Stimulated activated CD4-positive, alpha-beta T cell treated with anti-CD3 and anti-CD28 coated beads, TNF-alpha, amount 100 ng/mL, for 4 hours (primary cell): Measurements from ENCODE around the gene PSMG4.

Experiments
- DNase-seq, 3 experiments: peaks; one replicate each; pipeline ENCODE4 v3.0.0-alpha.2; 2020; ENCODE audit warnings: low read depth in 3 of 3

Gene PSMG4

DNA sequence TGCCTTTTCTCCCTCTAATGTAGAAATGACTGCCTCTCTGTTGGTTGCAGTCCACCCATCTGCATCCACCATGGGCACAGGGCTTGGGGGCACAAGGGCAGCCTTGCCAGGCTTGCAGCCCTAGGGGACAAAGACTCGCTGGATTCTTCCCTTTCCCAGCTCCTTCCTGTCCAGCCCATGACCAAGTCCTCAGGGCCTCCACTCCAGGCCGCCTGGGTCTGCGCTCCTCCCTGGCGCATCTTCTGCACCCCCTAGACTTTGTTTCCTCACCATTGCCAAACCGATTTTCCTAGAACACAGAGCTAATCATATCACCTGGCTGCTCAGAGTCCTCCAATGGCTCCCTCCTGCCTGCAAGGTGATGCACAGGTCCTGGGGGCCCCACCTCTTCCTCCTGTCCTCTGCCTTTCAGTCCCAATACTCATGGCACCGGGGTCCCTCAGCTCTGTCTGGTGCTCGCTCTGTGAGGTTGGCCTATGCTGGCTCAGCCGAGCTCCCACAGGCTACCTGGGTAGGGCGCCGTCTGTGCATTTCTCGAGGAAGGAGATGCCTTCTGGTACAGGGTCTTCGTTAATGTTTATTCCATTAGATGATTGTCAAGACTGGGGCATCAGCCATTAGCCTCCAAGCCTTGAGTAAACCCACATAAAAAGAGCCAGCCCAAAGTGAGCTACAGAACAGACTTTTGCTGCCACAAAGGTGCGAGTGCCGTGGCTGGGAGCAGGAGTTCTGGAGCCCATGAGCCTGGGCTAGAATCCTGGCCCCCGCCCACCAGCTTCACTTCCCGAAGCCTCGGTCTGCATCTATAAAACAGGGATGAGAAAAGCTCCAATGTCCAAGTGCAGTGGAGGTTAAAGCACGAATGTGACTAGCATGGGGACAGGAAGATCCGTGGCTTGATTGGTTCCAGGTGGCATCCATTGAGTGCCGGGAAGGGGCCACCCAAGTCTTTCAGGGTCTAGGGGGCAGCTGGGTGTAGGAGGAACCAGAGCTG is 17.7 kb downstream of the PSMG4 start:
- no peak for DNase-seq

DNA sequence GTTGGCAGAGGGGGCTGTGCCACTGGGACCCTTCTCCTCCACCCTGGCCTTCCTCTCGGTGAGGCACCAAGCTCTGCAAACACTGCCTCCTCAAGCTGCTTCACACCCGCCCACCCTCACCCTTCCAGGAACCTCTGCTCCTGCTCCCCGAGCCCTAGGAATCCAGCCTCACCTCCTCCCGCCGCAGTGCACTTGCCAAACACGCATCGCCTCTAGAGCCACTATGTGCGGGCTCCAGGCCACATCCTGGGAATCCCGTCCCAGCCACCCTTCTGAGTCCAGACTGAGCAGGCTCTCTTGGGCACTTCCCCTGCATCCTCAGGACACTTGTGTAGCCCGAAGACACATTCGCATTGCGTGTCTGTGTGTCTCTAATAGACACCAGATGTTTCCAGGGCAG is 18.5 kb downstream of the PSMG4 start:
- no peak for DNase-seq

DNA sequence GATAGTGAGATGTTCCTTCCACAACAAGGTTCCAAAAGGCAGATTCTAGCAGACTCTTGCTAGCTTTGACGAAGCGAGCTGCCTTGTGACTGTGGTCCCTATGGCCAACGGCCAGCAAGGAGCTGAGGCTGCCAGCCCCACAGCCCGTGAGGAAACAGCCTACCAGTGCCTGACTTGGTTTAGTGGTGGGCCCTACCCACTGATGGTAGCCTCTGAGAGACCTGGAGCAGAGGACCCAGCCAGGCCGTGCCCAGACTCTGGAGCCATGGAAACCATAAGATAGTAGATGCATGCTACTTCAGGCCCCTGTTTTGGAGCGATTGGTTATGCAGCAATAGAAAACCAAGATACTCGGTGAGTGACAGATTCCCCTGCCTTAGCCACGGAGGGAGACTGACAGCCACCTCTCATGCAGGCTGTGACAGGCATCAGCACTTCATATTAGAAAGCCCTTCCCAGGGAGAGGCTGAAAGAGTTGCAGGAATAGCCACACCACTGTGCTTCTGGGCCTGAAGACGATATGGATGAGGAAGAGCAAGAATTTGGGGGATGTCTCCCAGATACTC is 19.2 kb downstream of the PSMG4 start:
- no peak for DNase-seq

GRCh38 chr6:3278691-3279090 is 19.9 kb downstream of the PSMG4 start:
- DNase-seq = no peak

- DNase-seq = no peak
Measured at GRCh38 chr6:3280091-3280490, 21.3 kb downstream of the PSMG4 start.

DNA sequence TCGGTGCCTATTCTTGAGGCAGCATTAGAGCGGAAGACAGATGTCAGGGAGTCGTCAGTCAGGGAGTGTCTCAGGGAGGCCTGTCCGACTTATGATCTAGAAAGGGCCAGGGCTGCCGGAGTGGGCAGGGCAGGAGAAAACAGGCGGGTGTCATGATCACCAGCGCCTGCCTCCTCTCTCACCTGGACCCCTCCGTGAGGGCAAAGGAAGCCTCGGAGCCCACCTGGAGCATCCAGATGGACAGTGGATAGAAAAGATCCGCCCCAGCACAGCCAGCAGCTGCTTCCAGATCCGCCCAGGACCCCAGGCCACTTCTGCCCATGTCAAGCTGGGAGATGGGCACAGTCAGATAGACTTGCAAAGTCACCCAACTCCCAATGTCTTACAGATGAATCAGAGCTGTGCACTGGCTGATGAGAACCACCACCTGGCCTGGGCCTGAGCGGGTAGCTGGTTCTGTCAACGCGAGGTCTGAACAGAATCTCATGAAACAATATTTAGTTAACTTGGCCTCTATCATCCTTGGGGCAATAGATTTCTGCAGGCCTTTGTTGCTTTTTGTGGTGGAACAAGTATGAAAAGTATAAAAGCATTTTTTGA is 22.2 kb downstream of the PSMG4 start:
- no peak for DNase-seq

GRCh38 chr6:3281631-3282475 is 23.1 kb downstream of the PSMG4 start:
- DNase-seq = no peak

GRCh38 chr6:3282476-3283236 is 23.9 kb downstream of the PSMG4 start:
- DNase-seq = no peak

- no peak for DNase-seq
Measured at GRCh38 chr6:3283241-3283640, 24.5 kb downstream of the PSMG4 start.

DNA sequence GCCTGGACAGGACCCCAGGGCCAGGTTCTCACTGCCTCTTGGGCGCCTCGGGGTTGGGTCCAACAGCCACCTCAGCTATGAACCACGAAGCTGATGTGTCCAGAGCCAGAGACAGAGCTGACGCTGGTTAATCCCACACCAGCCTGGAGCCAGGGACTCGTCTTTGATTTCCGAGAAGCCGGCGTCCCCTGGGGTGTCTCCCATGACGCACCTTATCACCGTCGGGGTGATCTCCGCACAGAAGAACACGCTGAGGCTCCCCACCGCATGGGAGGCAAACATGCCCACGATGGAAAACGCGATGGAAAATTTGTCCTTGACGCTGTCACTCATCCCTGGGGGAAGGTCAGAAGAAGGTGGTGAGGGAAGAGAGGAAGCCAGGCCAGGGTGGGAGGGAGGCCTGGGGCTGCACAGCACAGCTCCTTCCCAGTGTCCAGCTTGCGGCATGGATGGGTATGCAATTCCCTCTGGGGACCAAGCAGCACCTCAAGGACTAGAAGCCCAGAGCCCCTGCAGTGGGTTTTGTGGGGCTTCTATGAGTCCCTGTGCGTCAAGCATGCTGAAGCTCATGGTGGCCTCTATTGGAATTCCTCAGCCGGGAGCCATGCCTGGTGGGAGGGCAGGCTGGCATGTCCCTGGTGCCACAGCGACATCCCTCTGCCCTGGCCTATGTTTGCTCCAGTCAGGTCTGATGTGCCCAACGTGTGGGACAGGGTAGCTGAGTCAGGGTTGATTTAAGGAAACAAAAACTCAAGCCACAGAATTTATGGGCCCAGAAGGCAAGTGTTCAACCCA is 25.1 kb downstream of the PSMG4 start:
- DNase-seq = no peak

DNA sequence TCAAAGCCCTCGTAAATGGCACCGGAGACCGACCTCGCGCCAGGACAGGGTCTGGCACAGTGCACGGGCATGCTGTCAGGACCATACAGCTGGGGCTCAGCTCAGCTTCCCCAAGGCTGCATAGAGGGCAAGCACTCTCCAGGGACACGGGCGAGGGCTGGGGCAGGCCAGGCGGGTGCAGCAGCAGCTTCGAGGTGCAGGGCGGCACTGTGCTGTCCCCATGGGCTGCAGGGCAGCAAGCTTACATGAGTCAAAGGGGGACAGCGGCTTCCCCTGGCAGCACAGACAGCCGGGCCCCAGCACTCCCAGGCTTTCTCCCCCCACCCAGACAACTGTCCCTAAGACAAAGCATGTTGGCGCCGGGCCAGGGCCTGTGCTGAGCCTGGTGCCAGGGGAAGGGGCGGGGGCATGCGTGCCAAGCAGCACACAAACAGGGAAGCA is 25.7 kb downstream of the PSMG4 start:
- no peak for DNase-seq

DNA sequence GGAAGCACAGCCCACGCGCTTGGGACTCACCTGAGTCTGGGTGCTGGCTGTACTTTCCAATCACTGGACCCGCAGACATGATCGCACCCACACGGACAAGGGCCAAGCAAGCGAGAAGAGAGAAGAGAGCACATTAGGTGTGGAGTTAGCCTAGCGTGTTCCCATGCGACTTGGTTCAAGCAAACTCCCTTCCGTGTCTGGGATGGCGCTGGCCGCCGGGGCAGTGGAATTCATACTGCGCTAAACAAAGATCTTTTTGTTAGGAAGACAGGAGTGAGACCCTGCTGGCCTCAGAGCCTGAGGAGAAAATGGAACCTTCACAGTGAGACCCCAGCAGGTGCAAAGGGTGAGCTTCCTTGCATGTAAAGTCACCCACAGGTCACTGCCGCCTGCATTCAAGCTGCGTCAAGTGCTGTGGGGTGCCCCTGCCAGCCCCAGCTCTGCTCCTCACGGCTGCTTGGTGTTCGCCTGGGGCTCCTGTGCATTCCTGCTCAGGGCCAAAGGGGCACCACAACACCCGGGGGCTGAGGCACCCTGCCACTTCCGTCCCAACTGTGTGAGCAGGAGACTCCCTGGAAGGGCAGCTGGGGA is 26.4 kb downstream of the PSMG4 start:
- DNase-seq = no peak

GRCh38 chr6:3285732-3286131 is 27.0 kb downstream of the PSMG4 start:
- no peak for DNase-seq

DNA sequence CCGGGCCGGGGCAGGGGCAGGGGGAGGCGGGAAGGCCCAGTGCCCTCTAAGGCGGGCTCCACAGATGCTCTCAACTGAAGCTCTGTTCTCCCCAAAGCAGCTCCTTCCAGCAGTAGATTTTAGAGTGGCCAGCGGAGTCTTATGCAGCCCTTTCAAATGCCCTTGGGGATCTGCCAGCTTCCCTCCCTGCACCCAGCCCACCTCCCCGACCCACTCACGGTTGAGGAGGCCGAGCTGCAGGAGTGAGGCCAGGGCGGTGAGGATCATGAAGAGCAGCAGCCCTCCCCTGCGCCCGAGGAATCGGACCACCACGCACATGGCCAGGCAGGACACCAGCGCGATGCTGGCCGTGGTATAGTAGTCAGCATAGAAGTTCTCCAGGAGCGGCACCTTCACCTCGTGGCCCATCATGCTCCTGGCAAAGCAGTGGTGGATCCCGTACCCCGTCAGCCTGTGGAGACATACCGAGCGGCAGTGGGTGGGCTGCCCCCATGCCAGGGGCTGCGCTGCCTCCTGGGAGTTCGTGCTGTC is 28.0 kb downstream of the PSMG4 start:
- no peak for DNase-seq

DNA sequence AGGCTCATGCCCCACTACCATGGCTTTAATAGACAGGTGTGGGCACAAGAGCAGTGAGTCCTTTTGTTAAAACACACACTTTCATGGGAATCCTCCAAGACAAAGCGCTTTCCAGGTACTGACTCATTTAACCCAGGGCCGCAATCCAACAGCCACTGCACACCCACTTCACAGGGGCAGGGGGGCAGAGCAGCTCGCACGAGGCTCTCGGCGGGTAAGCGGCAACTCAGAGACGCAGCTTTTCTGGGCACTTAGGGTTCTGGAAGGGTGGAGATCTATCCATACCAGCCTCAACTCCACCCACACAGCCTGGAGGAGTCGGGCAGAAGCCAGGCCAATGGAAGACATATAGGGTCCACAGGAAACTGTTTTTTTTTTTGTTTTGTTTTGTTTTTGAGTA is 28.6 kb downstream of the PSMG4 start:
- no peak for DNase-seq

DNA sequence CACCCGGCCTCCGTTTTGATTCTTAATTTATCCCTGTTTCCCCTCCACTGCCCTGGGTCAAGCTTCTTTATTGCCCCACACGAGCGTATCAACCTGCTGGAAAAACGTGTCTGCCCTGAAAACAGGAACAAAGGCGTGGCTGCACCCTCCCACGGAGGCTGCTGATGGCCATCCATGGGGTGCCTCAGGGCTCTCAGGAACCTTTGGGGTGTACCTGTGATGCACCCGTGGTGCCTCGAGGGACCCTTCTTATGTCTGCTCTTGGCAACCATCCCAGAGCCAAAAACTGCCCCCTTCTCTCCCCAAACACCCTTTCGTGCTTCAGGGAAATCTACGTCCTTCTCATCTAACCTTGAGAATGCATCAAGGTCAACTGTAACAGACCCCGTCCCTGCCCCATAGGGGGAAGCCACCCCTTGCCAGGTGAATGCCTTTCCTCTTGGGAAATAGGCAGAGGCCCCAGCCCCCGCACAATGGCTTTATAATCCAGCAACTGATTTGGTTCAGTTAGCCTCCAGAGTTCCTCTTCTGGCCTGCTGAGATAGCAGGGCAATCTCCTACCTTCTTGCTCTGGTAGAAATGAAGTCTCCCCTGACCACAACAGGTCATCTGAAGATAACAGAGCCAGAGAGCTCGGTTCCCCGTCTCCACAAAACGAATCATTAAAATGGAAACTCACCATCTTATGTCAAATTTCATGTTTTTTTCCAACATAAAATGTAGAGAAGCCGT is 29.4 kb downstream of the PSMG4 start:
- no peak for DNase-seq

- no peak for DNase-seq
Measured at GRCh38 chr6:3288711-3289663, 30.2 kb downstream of the PSMG4 start.

DNA sequence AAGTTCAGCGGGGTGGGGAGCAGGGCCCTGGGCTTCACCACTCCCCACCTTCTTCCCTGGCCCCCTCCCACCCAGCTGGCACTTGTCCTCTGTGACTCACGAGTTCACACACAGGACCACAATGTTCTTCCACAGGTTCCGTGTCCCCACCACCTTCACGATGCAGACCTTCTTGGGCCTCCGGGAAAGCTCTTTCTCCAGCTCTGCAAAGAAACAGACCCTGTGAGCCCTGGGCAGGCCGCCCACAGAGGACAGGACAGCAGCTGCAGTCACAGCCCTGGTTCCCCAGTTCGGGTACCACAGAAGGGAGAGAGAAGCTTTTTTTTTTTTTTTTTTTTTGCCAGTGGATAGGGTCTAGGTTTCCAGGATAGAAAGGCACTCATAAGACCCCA is 30.9 kb downstream of the PSMG4 start:
- no peak for DNase-seq
